Tibial nerve (tissue), 3 donors: ENCODE results near the gene TANC1.

Source experiments
- CTCF ChIP-seq, 5 experiments: fragments of 200-600 bp in 3 of 5; fragments of 450-650 bp in 2 of 5; sonication (generic) in 3 of 5; IDR thresholded peaks; one replicate each; pipeline ENCODE4 v1.5.1; 2016 to 2019; ENCODE audit warnings: antibody characterized with exemption in 5 of 5, mild to moderate bottlenecking in 3 of 5, moderate library complexity in 2 of 5
- POLR2A ChIP-seq, 2 donors: fragments of 450-650 bp; IDR thresholded peaks; one replicate each; pipeline ENCODE4 v1.6.1; 2017; ENCODE audit warnings: antibody characterized with exemption in 2 of 2, mild to moderate bottlenecking in 2 of 2, moderate library complexity in 2 of 2

GRCh38 chr2:159129269-159129668, 160.8 kb downstream of the TANC1 start:
- no peak for TF ChIP-seq CTCF (IDR thresholded peaks at IDR 0.05)
- TF ChIP-seq POLR2A (IDR thresholded peaks at IDR 0.05), result no peak
